Measurements from ENCODE around the gene CRYBG1. TPM values are rescaled to one million over a fixed set of nuclear protein-coding genes. Genes with fewer than 3 reads are reported as not detected.

Gene CRYBG1
- polyA plus RNA-seq (2013), result 8.8 TPM

GRCh38 chr6:106360410-106360988 is at the start of gene CRYBG1:
Gene CRYBG1 (plus strand): TSS chr6:106360717. CDS start chr6:106360909, 192 bp downstream.
- WGBS (ENCODE audit: insufficient coverage), result under 1% methylated on average over 61 of the region's 66 CpGs
- Histone ChIP-seq H3K9me3 (ENCODE audit: control extremely low read depth in 1 of 5, control insufficient read depth in 4 of 5, insufficient read depth in 2 of 5, low read depth in 1 of 5, low read length in 4 of 5) (peaks cover 0 to 2% (median 0%) of the 10 kb centered on the region in 5 experiments), H3K36me3 (ENCODE audit: control insufficient read depth in 4 of 4, insufficient read depth in 4 of 4, low read length in 3 of 4) (no peaks in the 10 kb centered on the region), H3K27me3 (replicated peaks in 2 of 5; ENCODE audit: control insufficient read depth in 4 of 5, insufficient read depth in 5 of 5, low read length in 4 of 5) (peaks cover 14 to 53% (median 22%) of the 10 kb centered on the region in 5 experiments), H3K4me3 (ENCODE audit: control insufficient read depth in 1 of 7, extremely low read depth in 1 of 7, insufficient read depth in 4 of 7, low read depth in 2 of 7, low read length in 6 of 7) (peak within 1 kb of the TSS; percentile 22 to 69 (median 51)), H3K27ac (ENCODE audit: insufficient read depth in 1 of 2, low read depth in 1 of 2, low read length in 2 of 2, poor library complexity in 1 of 2, severe bottlenecking in 2 of 2) (no peak within 1 kb of the TSS), H3K4me1 (ENCODE audit: control extremely low read depth in 1 of 4, control insufficient read depth in 4 of 4, insufficient read depth in 4 of 4, low read length in 3 of 4) (peaks cover 0 to 15% (median 14%) of the 10 kb centered on the region in 4 experiments)
- CTCF ChIA-PET, result interaction anchor here (0.6 to 1.7 kb wide), 6 partner anchors 13 to 367 kb away, joined by 3 to 12 read pairs (median 4); no protein-coding TSS in a partner anchor
- POLR2A ChIA-PET, result no interaction called here
- DNase-seq, result peak; percentile 28 to 48 (median 45)

GRCh38 chr6:106315765-106316374 is 44.6 kb upstream of the CRYBG1 start:
- peaks cover 6 to 25% (median 13%) of the 10 kb centered on the region in 4 experiments for H3K36me3 ChIP-seq (ENCODE audit: control insufficient read depth in 4 of 4, insufficient read depth in 4 of 4, low read length in 3 of 4)
- no CpG with 5 or more reads among the region's 6 CpGs for WGBS (ENCODE audit: insufficient coverage)
- ChIA-PET CTCF (interaction anchor here (0.8 to 1.2 kb wide), 3 partner anchors 13 to 833 kb away, joined by 3 read pairs; no protein-coding TSS in a partner anchor), POLR2A (no interaction called here)
- H3K9me3 ChIP-seq (ENCODE audit: control extremely low read depth in 1 of 5, control insufficient read depth in 4 of 5, insufficient read depth in 2 of 5, low read depth in 1 of 5, low read length in 4 of 5), result no peaks in the 10 kb centered on the region
- H3K27me3 ChIP-seq (replicated peaks in 2 of 5; ENCODE audit: control insufficient read depth in 4 of 5, insufficient read depth in 5 of 5, low read length in 4 of 5), result no peaks in the 10 kb centered on the region
- no peak overlapping the region for H3K27ac ChIP-seq (ENCODE audit: insufficient read depth in 1 of 2, low read depth in 1 of 2, low read length in 2 of 2, poor library complexity in 1 of 2, severe bottlenecking in 2 of 2)
- H3K4me3 ChIP-seq (ENCODE audit: control insufficient read depth in 1 of 7, extremely low read depth in 1 of 7, insufficient read depth in 4 of 7, low read depth in 2 of 7, low read length in 6 of 7), result no peak overlapping the region
- peaks cover 0 to 10% (median 4%) of the 10 kb centered on the region in 4 experiments for H3K4me1 ChIP-seq (ENCODE audit: control extremely low read depth in 1 of 4, control insufficient read depth in 4 of 4, insufficient read depth in 4 of 4, low read length in 3 of 4)
- peak; percentile 23 to 40 (median 29) for DNase-seq

GRCh38 chr6:106316375-106316766 is 44.1 kb upstream of the CRYBG1 start:
- H3K4me1 ChIP-seq (ENCODE audit: control extremely low read depth in 1 of 4, control insufficient read depth in 4 of 4, insufficient read depth in 4 of 4, low read length in 3 of 4), result peaks cover 0 to 10% (median 4%) of the 10 kb centered on the region in 4 experiments
- H3K36me3 ChIP-seq (ENCODE audit: control insufficient read depth in 4 of 4, insufficient read depth in 4 of 4, low read length in 3 of 4), result peaks cover 6 to 25% (median 11%) of the 10 kb centered on the region in 4 experiments
- H3K4me3 ChIP-seq (ENCODE audit: control insufficient read depth in 1 of 7, extremely low read depth in 1 of 7, insufficient read depth in 4 of 7, low read depth in 2 of 7, low read length in 6 of 7), result no peak overlapping the region
- ChIA-PET POLR2A (no interaction called here), CTCF (interaction anchor here (0.8 to 1.2 kb wide), 2 partner anchors 13 to 19 kb away, joined by 3 read pairs; no protein-coding TSS in a partner anchor)
- 94% methylated on average over 2 of the region's 3 CpGs for WGBS (ENCODE audit: insufficient coverage)
- no peak for DNase-seq
- H3K27ac ChIP-seq (ENCODE audit: insufficient read depth in 1 of 2, low read depth in 1 of 2, low read length in 2 of 2, poor library complexity in 1 of 2, severe bottlenecking in 2 of 2), result no peak overlapping the region
- no peaks in the 10 kb centered on the region for H3K9me3 ChIP-seq (ENCODE audit: control extremely low read depth in 1 of 5, control insufficient read depth in 4 of 5, insufficient read depth in 2 of 5, low read depth in 1 of 5, low read length in 4 of 5)
- H3K27me3 ChIP-seq (replicated peaks in 2 of 5; ENCODE audit: control insufficient read depth in 4 of 5, insufficient read depth in 5 of 5, low read length in 4 of 5), result no peaks in the 10 kb centered on the region

GRCh38 chr6:106318061-106318460 is 42.5 kb upstream of the CRYBG1 start:
- Histone ChIP-seq H3K27me3 (replicated peaks in 2 of 5; ENCODE audit: control insufficient read depth in 4 of 5, insufficient read depth in 5 of 5, low read length in 4 of 5) (no peaks in the 10 kb centered on the region), H3K4me1 (ENCODE audit: control extremely low read depth in 1 of 4, control insufficient read depth in 4 of 4, insufficient read depth in 4 of 4, low read length in 3 of 4) (peaks cover 0 to 8% (median 4%) of the 10 kb centered on the region in 4 experiments), H3K36me3 (ENCODE audit: control insufficient read depth in 4 of 4, insufficient read depth in 4 of 4, low read length in 3 of 4) (peaks cover 5 to 19% (median 9%) of the 10 kb centered on the region in 4 experiments), H3K9me3 (ENCODE audit: control extremely low read depth in 1 of 5, control insufficient read depth in 4 of 5, insufficient read depth in 2 of 5, low read depth in 1 of 5, low read length in 4 of 5) (no peaks in the 10 kb centered on the region), H3K27ac (ENCODE audit: insufficient read depth in 1 of 2, low read depth in 1 of 2, low read length in 2 of 2, poor library complexity in 1 of 2, severe bottlenecking in 2 of 2) (no peak overlapping the region), H3K4me3 (ENCODE audit: control insufficient read depth in 1 of 7, extremely low read depth in 1 of 7, insufficient read depth in 4 of 7, low read depth in 2 of 7, low read length in 6 of 7) (no peak overlapping the region)
- ChIA-PET POLR2A (no interaction called here), CTCF (interaction anchor here (0.9 kb wide), 1 partner anchor 10 kb away, joined by 4 read pairs; no protein-coding TSS in a partner anchor)
- DNase-seq, result no peak
- 100% methylated on average over 2 of the region's 2 CpGs for WGBS (ENCODE audit: insufficient coverage)

GRCh38 chr6:106318851-106319250 is 41.7 kb upstream of the CRYBG1 start:
- ChIA-PET POLR2A (no interaction called here), CTCF (interaction anchor here (1.0 to 2.1 kb wide), 2 partner anchors 9 to 17 kb away, joined by 4 to 6 read pairs; no protein-coding TSS in a partner anchor)
- DNase-seq, result peak in 2 of 3 donors; percentile 13 to 51
- no peaks in the 10 kb centered on the region for H3K27me3 ChIP-seq (replicated peaks in 2 of 5; ENCODE audit: control insufficient read depth in 4 of 5, insufficient read depth in 5 of 5, low read length in 4 of 5)
- peaks cover 2 to 15% (median 9%) of the 10 kb centered on the region in 4 experiments for H3K36me3 ChIP-seq (ENCODE audit: control insufficient read depth in 4 of 4, insufficient read depth in 4 of 4, low read length in 3 of 4)
- H3K9me3 ChIP-seq (ENCODE audit: control extremely low read depth in 1 of 5, control insufficient read depth in 4 of 5, insufficient read depth in 2 of 5, low read depth in 1 of 5, low read length in 4 of 5), result no peaks in the 10 kb centered on the region
- peaks cover 0 to 9% (median 4%) of the 10 kb centered on the region in 4 experiments for H3K4me1 ChIP-seq (ENCODE audit: control extremely low read depth in 1 of 4, control insufficient read depth in 4 of 4, insufficient read depth in 4 of 4, low read length in 3 of 4)
- no peak overlapping the region for H3K4me3 ChIP-seq (ENCODE audit: control insufficient read depth in 1 of 7, extremely low read depth in 1 of 7, insufficient read depth in 4 of 7, low read depth in 2 of 7, low read length in 6 of 7)
- H3K27ac ChIP-seq (ENCODE audit: insufficient read depth in 1 of 2, low read depth in 1 of 2, low read length in 2 of 2, poor library complexity in 1 of 2, severe bottlenecking in 2 of 2), result no peak overlapping the region

- Histone ChIP-seq H3K9me3 (ENCODE audit: control extremely low read depth in 1 of 5, control insufficient read depth in 4 of 5, insufficient read depth in 2 of 5, low read depth in 1 of 5, low read length in 4 of 5) (no peaks in the 10 kb centered on the region), H3K36me3 (ENCODE audit: control insufficient read depth in 4 of 4, insufficient read depth in 4 of 4, low read length in 3 of 4) (peaks cover 0 to 2% (median 0%) of the 10 kb centered on the region in 4 experiments), H3K4me3 (ENCODE audit: control insufficient read depth in 1 of 7, extremely low read depth in 1 of 7, insufficient read depth in 4 of 7, low read depth in 2 of 7, low read length in 6 of 7) (no peak overlapping the region), H3K27me3 (replicated peaks in 2 of 5; ENCODE audit: control insufficient read depth in 4 of 5, insufficient read depth in 5 of 5, low read length in 4 of 5) (peaks cover 0 to 2% (median 0%) of the 10 kb centered on the region in 5 experiments), H3K27ac (ENCODE audit: insufficient read depth in 1 of 2, low read depth in 1 of 2, low read length in 2 of 2, poor library complexity in 1 of 2, severe bottlenecking in 2 of 2) (no peak overlapping the region), H3K4me1 (ENCODE audit: control extremely low read depth in 1 of 4, control insufficient read depth in 4 of 4, insufficient read depth in 4 of 4, low read length in 3 of 4) (peaks cover 8 to 17% (median 13%) of the 10 kb centered on the region in 4 experiments)
- POLR2A ChIA-PET, result no interaction called here
- WGBS (ENCODE audit: insufficient coverage), result 100% methylated on average over 1 of the region's 4 CpGs
- no peak for DNase-seq
- CTCF ChIA-PET, result no interaction called here
Measured at GRCh38 chr6:106321940-106322339, 38.6 kb upstream of the CRYBG1 start.
